Endothelial cell of umbilical vein (primary cell): ENCODE data around the gene NUPR1. TPM values are rescaled to one million over a fixed set of nuclear protein-coding genes. Genes with fewer than 3 reads are reported as not detected.

Experiments
- BruUV-seq: library from RNA; stranded (reverse); fragments of 400-500 nt; replicated peaks from 2 replicates; lab custom pipeline; 2021; lab: Mats Ljungman, UMichigan
- CTCF ChIA-PET: fragments of 300-600, 350-600 bp; sonication (Branson Sonifier 250); formaldehyde crosslinking; loops from one replicate; lab custom pipeline; 2021; ENCODE audit warnings: antibody characterized with exemption, inconsistent platforms; lab: Charles Lee
- POLR2A ChIA-PET: fragments of 300-600, 350-600 bp; sonication (Branson Sonifier 250); formaldehyde crosslinking; loops from one replicate; lab custom pipeline; 2021; ENCODE audit warnings: antibody characterized with exemption, inconsistent platforms; lab: Charles Lee
- DNase-seq: peaks from one replicate; pipeline ENCODE4 v3.0.0-alpha.2; 2011; ENCODE audit warnings: low read depth, low spot score
- FAIRE-seq: peaks from 2 replicates; lab custom pipeline; 2011; peaks lifted over from hg19 to GRCh38; lab: Jason Lieb, UNC
- H2AFZ ChIP-seq: 2 replicates; pipeline ENCODE4 v1.6.0; 2012; ENCODE audit warnings: low read depth, low read length, control low read depth, inconsistent platforms
- H3K27ac ChIP-seq: 2 replicates; pipeline ENCODE4 v1.5.1; 2011; ENCODE audit warnings: low read depth, mild to moderate bottlenecking, control low read depth, low read length, moderate library complexity; ENCODE audit not compliant: insufficient read depth
- H3K27me3 ChIP-seq, 2 experiments: 2 replicates each; pipeline versions ENCODE4 v1.6.0 to v1.6.1; 2011; ENCODE audit warnings: low read length in 2 of 2, mixed read lengths in 1 of 2; ENCODE audit not compliant: control insufficient read depth in 2 of 2, insufficient read depth in 2 of 2
- H3K36me3 ChIP-seq, 2 experiments: 2 replicates in 1 of 2; 3 replicates in 1 of 2; pipeline ENCODE4 v1.5.1; 2011; ENCODE audit warnings: low read length in 2 of 2, mild to moderate bottlenecking in 1 of 2, moderate library complexity in 1 of 2; ENCODE audit not compliant: control insufficient read depth in 2 of 2, insufficient read depth in 2 of 2; ENCODE audit errors: extremely low read depth in 1 of 2
- H3K4me1 ChIP-seq: 3 replicates; pipeline ENCODE4 v1.5.1; 2011; ENCODE audit warnings: mild to moderate bottlenecking, low read length; ENCODE audit not compliant: control insufficient read depth, insufficient read depth; ENCODE audit errors: extremely low read depth
- H3K4me2 ChIP-seq: 2 replicates; pipeline ENCODE4 v1.6.1; 2011; ENCODE audit warnings: low read length, control low read depth, mixed read lengths; ENCODE audit not compliant: insufficient read depth
- H3K4me3 ChIP-seq, 3 experiments: fragments of 200-600 bp in 1 of 3; sonication (generic), shearing (Covaris generic) in 1 of 3; replicated peaks in 1 of 3; 2 replicates each; pipeline ENCODE4 v1.5.1; 2011 to 2016; ENCODE audit warnings: control low read depth in 3 of 3, low read length in 3 of 3, mild to moderate bottlenecking in 2 of 3, inconsistent platforms in 1 of 3, low read depth in 1 of 3, moderate library complexity in 1 of 3; ENCODE audit not compliant: insufficient read depth in 1 of 3
- H3K79me2 ChIP-seq: 2 replicates; pipeline ENCODE4 v1.6.0; 2012; ENCODE audit warnings: low read length, inconsistent platforms; ENCODE audit not compliant: control insufficient read depth, insufficient read depth
- H3K9ac ChIP-seq: replicated peaks from 2 replicates; pipeline ENCODE3; 2011; ENCODE audit warnings: low read length, control low read depth; ENCODE audit not compliant: insufficient read depth; ENCODE audit errors: extremely low read depth
- H3K9me1 ChIP-seq: replicated peaks from 3 replicates; pipeline ENCODE4 v1.6.0; 2011; ENCODE audit warnings: mild to moderate bottlenecking, low read length; ENCODE audit not compliant: control insufficient read depth, insufficient read depth; ENCODE audit errors: extremely low read depth
- H3K9me3 ChIP-seq: replicated peaks from 2 replicates; pipeline ENCODE4 v1.5.1; 2012; ENCODE audit warnings: low read length, inconsistent platforms; ENCODE audit not compliant: control insufficient read depth, insufficient read depth
- H4K20me1 ChIP-seq: replicated peaks from 2 replicates; pipeline ENCODE3; 2011; ENCODE audit warnings: mild to moderate bottlenecking, low read length; ENCODE audit not compliant: control insufficient read depth, insufficient read depth; ENCODE audit errors: extremely low read depth
- CTCF ChIP-seq, 2 donors: IDR thresholded peaks; 1 replicate in 1 of 2; 2 replicates in 1 of 2; pipeline ENCODE4 v1.5.1; 2011; ENCODE audit warnings: low read length in 2 of 2, mild to moderate bottlenecking in 2 of 2, moderate library complexity in 2 of 2, control low read depth in 1 of 2, inconsistent platforms in 1 of 2, low read depth in 1 of 2; ENCODE audit not compliant: insufficient read depth in 1 of 2; ENCODE audit errors: extremely low read depth in 1 of 2
- EZH2 ChIP-seq: IDR thresholded peaks from 2 replicates; pipeline ENCODE4 v1.6.1; 2012; ENCODE audit warnings: borderline replicate concordance, low read depth, mild to moderate bottlenecking, moderate library complexity, low read length, inconsistent platforms; ENCODE audit not compliant: severe bottlenecking
- FOS ChIP-seq: IDR thresholded peaks from 2 replicates; pipeline ENCODE4 v1.6.1; 2011; ENCODE audit warnings: mild to moderate bottlenecking, low read length, moderate library complexity, borderline replicate concordance; ENCODE audit not compliant: insufficient read depth
- GATA2 ChIP-seq: IDR thresholded peaks from 2 replicates; pipeline ENCODE4 v1.7.0; 2011; ENCODE audit warnings: low read depth, mild to moderate bottlenecking, moderate library complexity, mixed read lengths, low read length; ENCODE audit not compliant: insufficient read length, insufficient read depth
- JUN ChIP-seq: IDR thresholded peaks from 2 replicates; pipeline ENCODE4 v1.6.1; 2011; ENCODE audit warnings: borderline replicate concordance, low read depth; ENCODE audit not compliant: insufficient read length, insufficient read depth
- MYC ChIP-seq: IDR thresholded peaks from one replicate; pipeline ENCODE4 v1.6.1; 2011; ENCODE audit warnings: mild to moderate bottlenecking, low read depth, low read length
- POLR2A ChIP-seq: IDR thresholded peaks from 2 replicates; pipeline ENCODE4 v1.6.1; 2012; ENCODE audit warnings: low read depth, mild to moderate bottlenecking, control low read depth, low read length
- POLR2AphosphoS5 ChIP-seq: IDR thresholded peaks from 2 replicates; pipeline ENCODE4 v1.6.1; 2012; ENCODE audit warnings: low read depth, mild to moderate bottlenecking, control low read depth, low read length, moderate library complexity; ENCODE audit not compliant: insufficient read depth
- dilution Hi-C: fragments of 300-500 bp; cut with MboI; formaldehyde crosslinking; loops from one replicate; pipeline ENCODE4 v1.15.0; 2019; ENCODE audit warnings: low sequenced_read_pairs; ENCODE audit not compliant: extremely low pct_ligation_motif_present
- intact Hi-C: fragments of 100-400 bp; cut with micrococcal nuclease; formaldehyde crosslinking; loops from one replicate; pipeline ENCODE4 v1.10.0; 2022
- polyA plus RNA-seq, 4 experiments: library from polyadenylated mRNA; depleted of rRNA in 3 of 4; stranded (reverse) in 3 of 4; unstranded in 1 of 4; fragments of >200 nt; gene quantifications; 2 replicates each; pipeline versions ENCODE4 v1.2.1 to v1.2.3, GENCODE V29; 2011 to 2012; ENCODE audit warnings: missing spikeins in 1 of 4
- total RNA-seq: library from RNA; stranded (reverse); gene quantifications from 2 replicates; pipeline ENCODE4 v1.2.3, GENCODE V29; 2021
- TF ChIP-seq, protein P1 (sequence below): IDR thresholded peaks from 2 replicates; pipeline ENCODE4 v1.6.1; 2011; ENCODE audit not compliant: insufficient read depth, insufficient read length

Gene NUPR1
- total and polyA plus RNA-seq, 2 donors (not counting 3 experiments of a cell fraction or from before 2014, with no cell fraction given) = 1.8 to 4.9 TPM

GRCh38 chr16:28520672-28521071, 18.1 kb downstream of the NUPR1 start:
- CTCF ChIA-PET = no interaction called here

More at GRCh38 chr16:28520672-28521071, 18.1 kb downstream of the NUPR1 start:
- FAIRE-seq (no peak), DNase-seq (no peak)
- Histone ChIP-seq H3K4me3 (no peak overlapping the region), H3K79me2 (no peaks in the 10 kb centered on the region), H3K27me3 (peaks cover 0 to 2% of the 10 kb centered on the region in 2 experiments), H3K4me1 (no peaks in the 10 kb centered on the region), H2AFZ (no peak overlapping the region), H3K9ac (no peak overlapping the region), H3K27ac (no peak overlapping the region), H3K9me3 (no peaks in the 10 kb centered on the region), H4K20me1 (no peaks in the 10 kb centered on the region), H3K4me2 (no peak overlapping the region), H3K36me3 (no peaks in the 10 kb centered on the region), H3K9me1 (no peaks in the 10 kb centered on the region)
- dilution Hi-C loops = no loop called here
- BruUV-seq = no TSS peak
- POLR2A ChIA-PET = no interaction called here
- intact Hi-C loops = no loop called here
- no peak for TF ChIP-seq GATA2
- TF ChIP-seq, protein P1, sequence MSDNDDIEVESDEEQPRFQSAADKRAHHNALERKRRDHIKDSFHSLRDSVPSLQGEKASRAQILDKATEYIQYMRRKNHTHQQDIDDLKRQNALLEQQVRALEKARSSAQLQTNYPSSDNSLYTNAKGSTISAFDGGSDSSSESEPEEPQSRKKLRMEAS = no peak
- TF ChIP-seq POLR2A = no peak
- TF ChIP-seq CTCF (IDR thresholded peaks at IDR 0.05; ENCODE audit: extremely low read depth in 1 of 2, insufficient read depth in 1 of 2, low read depth in 1 of 2, low read length in 2 of 2) = no peak
- no peak for TF ChIP-seq JUN
- TF ChIP-seq MYC = no peak
- TF ChIP-seq FOS = no peak
- TF ChIP-seq EZH2 = no peak
- TF ChIP-seq POLR2AphosphoS5 = no peak
